ENCODE measurements around the gene MCUR1. TPM values are rescaled to one million over a fixed set of nuclear protein-coding genes. Genes with fewer than 3 reads are reported as not detected.
A peak's percentile ranks its signal among the peaks of the same experiment; 100 is the strongest.

MCUR1 gene
- total and polyA plus RNA-seq, 10 of the 15 experiments (the other 5 are each of a cell fraction or from before 2014, with no cell fraction given), result 4.4 to 43.9 (median 18.3) TPM

- no peak for TF ChIP-seq RFX5 (IDR thresholded peaks at IDR 0.05; ENCODE audit: low read depth, low read length)
- TF ChIP-seq MEF2B (IDR thresholded peaks at IDR 0.05; ENCODE audit: partially characterized antibody, poor library complexity, severe bottlenecking), result no peak
- TF ChIP-seq NFIC (IDR thresholded peaks at IDR 0.05; ENCODE audit: low read depth, low read length), result peak; percentile 81
- TF ChIP-seq SREBF1 (IDR thresholded peaks at IDR 0.05; ENCODE audit: low read length), result no peak
- TF ChIP-seq TAF1 (IDR thresholded peaks at IDR 0.05; ENCODE audit: borderline replicate concordance, low read depth, low read length), result no peak
- TF ChIP-seq STAT1 (conservative IDR thresholded peaks at IDR 0.05), result no peak
- TF ChIP-seq ZBTB40 (IDR thresholded peaks at IDR 0.05; ENCODE audit: borderline replicate concordance), result no peak
- TF ChIP-seq ESRRA (IDR thresholded peaks at IDR 0.05; ENCODE audit: low read length), result no peak
- no peak for TF ChIP-seq IRF3 (IDR thresholded peaks at IDR 0.05)
- TF ChIP-seq ZBED1 (IDR thresholded peaks at IDR 0.05; ENCODE audit: borderline replicate concordance), result peak; percentile 72; the same call in 1 of the 2 replicates
- no peak for TF ChIP-seq SP1 (IDR thresholded peaks at IDR 0.05; ENCODE audit: low read depth, low read length)
- TF ChIP-seq MXI1 (IDR thresholded peaks at IDR 0.05; ENCODE audit: low read depth, low read length), result no peak
- TF ChIP-seq RAD21 (IDR thresholded peaks at IDR 0.05; ENCODE audit: insufficient read depth, low read depth, low read length), result no peak
- TF ChIP-seq HSF1 (IDR thresholded peaks at IDR 0.05; ENCODE audit: low read depth, low read length), result no peak
- no peak for TF ChIP-seq ZNF207 (IDR thresholded peaks at IDR 0.05; ENCODE audit: borderline replicate concordance)
- TF ChIP-seq BCL11A (IDR thresholded peaks at IDR 0.05; ENCODE audit: low read depth, low read length), result peak; percentile 86
- TF ChIP-seq IKZF1 (conservative IDR thresholded peaks at IDR 0.05), result no peak
- TF ChIP-seq SPI1 (IDR thresholded peaks at IDR 0.05; ENCODE audit: borderline replicate concordance, insufficient read depth, low read depth, low read length), result peak; percentile 81
- TF ChIP-seq BMI1 (IDR thresholded peaks at IDR 0.05; ENCODE audit: borderline replicate concordance), result no peak
- no peak for TF ChIP-seq ZNF384 (IDR thresholded peaks at IDR 0.05; ENCODE audit: borderline replicate concordance, low read depth, low read length)
- TF ChIP-seq PML (IDR thresholded peaks at IDR 0.05; ENCODE audit: low read length), result no peak
- TF ChIP-seq WRNIP1 (IDR thresholded peaks at IDR 0.05; ENCODE audit: borderline replicate concordance, low read depth, low read length), result no peak
- no peak for TF ChIP-seq CHD2 (IDR thresholded peaks at IDR 0.05; ENCODE audit: borderline replicate concordance, low read depth, low read length)
- 0 out of 2 replicates have a peak, but pooled peaks have one; percentile 36 for TF ChIP-seq TCF12 (IDR thresholded peaks at IDR 0.05; ENCODE audit: low read depth, low read length)
- TF ChIP-seq PAX8 (IDR thresholded peaks at IDR 0.05), result no peak
- 0 out of 3 replicates have a peak, but pooled peaks have one; percentile 38 for TF ChIP-seq POU2F2 (IDR thresholded peaks at IDR 0.05; ENCODE audit: borderline replicate concordance, low read depth, low read length)
Observed at GRCh38 chr6:13831615-13832014, 17.3 kb upstream of the MCUR1 start (continued).

Measured in GM12878 (cell line).